K562 (cell line): ENCODE measurements around the gene PRRX1. TPM values are rescaled to one million over a fixed set of nuclear protein-coding genes. Genes with fewer than 3 reads are reported as not detected.

Experiments used
- ATAC-seq: fragments of 200-7000 bp; cut with Tn5 transposase; 3 replicates; pipeline ENCODE4 v1.9.1; 2020; ENCODE audit warnings: moderate library complexity
- BruUV-seq: library from RNA; stranded (reverse); fragments of 400-500 nt; replicated peaks from 2 replicates; lab custom pipeline; 2021; lab: Mats Ljungman, UMichigan
- CTCF ChIA-PET: fragments of 300-600 bp; formaldehyde crosslinking; extraction: SDS; loops from one replicate; lab custom pipeline; 2021; ENCODE audit warnings: low intra/inter-chr PET ratio; lab: Yijun Ruan, JAX
- POLR2A ChIA-PET: fragments of 300-600, 350-650 bp; sonication (Branson Sonifier 250); formaldehyde crosslinking; extraction: SDS; loops from one replicate; lab custom pipeline; 2021; ENCODE audit warnings: antibody characterized with exemption, inconsistent platforms; lab: Yijun Ruan, JAX
- DNase-seq, 4 experiments: peaks; one replicate each; pipeline versions ENCODE4 v3.0.0 to v3.0.0-alpha.2; 2011 to 2018; ENCODE audit warnings: low spot score in 3 of 4, mixed read lengths in 3 of 4; ENCODE audit errors: extremely low read depth in 1 of 4
- FAIRE-seq: peaks from 2 replicates; lab custom pipeline; 2011; peaks lifted over from hg19 to GRCh38; lab: Jason Lieb, UNC
- H2AFZ ChIP-seq: 2 replicates; pipeline ENCODE4 v1.6.0; 2011; ENCODE audit warnings: low read depth, low read length, control low read depth, inconsistent platforms
- H3K27ac ChIP-seq: fragments of 200-600 bp; 3 replicates; pipeline ENCODE4 v1.8.0; 2011; ENCODE audit warnings: low read depth, mild to moderate bottlenecking, control low read depth, inconsistent platforms, low read length, moderate library complexity, mixed read lengths; ENCODE audit errors: extremely low read depth
- H3K27me3 ChIP-seq, 2 experiments: fragments of 300-600 bp in 1 of 2; 2 replicates in 1 of 2; 3 replicates in 1 of 2; pipeline versions ENCODE4 v1.6.0 to v1.8.0; 2011; ENCODE audit warnings: inconsistent platforms in 2 of 2, low read length in 2 of 2, mild to moderate bottlenecking in 1 of 2, mixed read lengths in 1 of 2, moderate library complexity in 1 of 2; ENCODE audit not compliant: control insufficient read depth in 2 of 2, insufficient read depth in 2 of 2
- H3K36me3 ChIP-seq: fragments of 300-600 bp; 3 replicates; pipeline ENCODE4 v1.8.0; 2011; ENCODE audit warnings: mild to moderate bottlenecking, low read length, inconsistent platforms; ENCODE audit not compliant: control insufficient read depth, insufficient read depth
- H3K4me1 ChIP-seq, 2 experiments: fragments of 200-600 bp in 1 of 2; replicated peaks in 1 of 2; 2 replicates in 1 of 2; 3 replicates in 1 of 2; pipeline versions ENCODE4 v1.5.1 to v1.8.0; 2011; ENCODE audit warnings: inconsistent platforms in 2 of 2, low read length in 2 of 2, mild to moderate bottlenecking in 1 of 2, mixed read lengths in 1 of 2, moderate library complexity in 1 of 2; ENCODE audit not compliant: control insufficient read depth in 2 of 2, insufficient read depth in 2 of 2
- H3K4me2 ChIP-seq: 2 replicates; pipeline ENCODE4 v1.6.1; 2011; ENCODE audit warnings: low read length, control low read depth, inconsistent platforms, mixed read lengths; ENCODE audit not compliant: insufficient read depth
- H3K4me3 ChIP-seq: fragments of 200-600 bp; sonication (generic), shearing (Covaris generic); 2 replicates; pipeline ENCODE4 v1.5.1; 2016; ENCODE audit warnings: control low read depth, inconsistent platforms
- H3K79me2 ChIP-seq: fragments of 200-600 bp; 3 replicates; pipeline ENCODE4 v1.8.0; 2011; ENCODE audit warnings: low read length, inconsistent platforms; ENCODE audit not compliant: control insufficient read depth, insufficient read depth
- H3K9ac ChIP-seq, 2 experiments: 2 replicates each; pipeline versions ENCODE4 v1.6.0 to v1.6.1; 2011; ENCODE audit warnings: low read depth in 2 of 2, low read length in 2 of 2, control low read depth in 1 of 2, inconsistent platforms in 1 of 2, mild to moderate bottlenecking in 1 of 2, mixed read lengths in 1 of 2; ENCODE audit not compliant: insufficient read depth in 1 of 2
- H3K9me1 ChIP-seq: one replicate; pipeline ENCODE4 v1.6.0; 2011; ENCODE audit warnings: inconsistent platforms, mild to moderate bottlenecking, low read length, moderate library complexity; ENCODE audit not compliant: control insufficient read depth, insufficient read depth
- H3K9me3 ChIP-seq: replicated peaks from 2 replicates; pipeline ENCODE4 v1.5.1; 2011; ENCODE audit warnings: low read depth, low read length, inconsistent platforms; ENCODE audit not compliant: control insufficient read depth, insufficient read depth
- H4K20me1 ChIP-seq: replicated peaks from 2 replicates; pipeline ENCODE4 v1.6.1; 2011; ENCODE audit warnings: low read length, inconsistent platforms, mixed read lengths; ENCODE audit not compliant: control insufficient read depth, insufficient read depth
- CC2D1A ChIP-seq: fragments of 450-650 bp; IDR thresholded peaks from 2 replicates; pipeline ENCODE4 v1.6.1; 2017; ENCODE audit warnings: mild to moderate bottlenecking
- DEAF1 ChIP-seq: fragments of 450-650 bp; formaldehyde crosslinking; IDR thresholded peaks from 2 replicates; pipeline ENCODE4 v1.4.0; 2020; ENCODE audit warnings: mild to moderate bottlenecking, moderate library complexity
- ETS2 ChIP-seq: IDR thresholded peaks from 2 replicates; pipeline ENCODE4 v1.6.1; 2016; ENCODE audit warnings: borderline replicate concordance, missing genetic modification characterization, mild to moderate bottlenecking, moderate library complexity, missing compliant biosample characterization; ENCODE audit not compliant: poor library complexity, severe bottlenecking
- NFRKB ChIP-seq: fragments of 450-650 bp; IDR thresholded peaks from 2 replicates; pipeline ENCODE4 v1.6.1; 2016; ENCODE audit warnings: low read depth
- PBX2 ChIP-seq, 2 experiments: IDR thresholded peaks in 1 of 2; conservative IDR thresholded peaks in 1 of 2; 2 replicates each; pipeline ENCODE4 v1.6.1; 2016; ENCODE audit warnings: low read depth in 2 of 2, mild to moderate bottlenecking in 1 of 2, missing compliant biosample characterization in 1 of 2, missing genetic modification characterization in 1 of 2, moderate library complexity in 1 of 2
- POLR2AphosphoS2 ChIP-seq: IDR thresholded peaks from 2 replicates; pipeline ENCODE4 v1.6.1; 2012; ENCODE audit warnings: low read length, improper control_type of control experiment
- POLR2AphosphoS5 ChIP-seq: IDR thresholded peaks from 2 replicates; pipeline ENCODE4 v1.6.1; 2011; ENCODE audit warnings: mild to moderate bottlenecking, low read depth, low read length, moderate library complexity; ENCODE audit not compliant: control insufficient read depth, insufficient read depth
- PTTG1 ChIP-seq: fragments of 450-650 bp; IDR thresholded peaks from 2 replicates; pipeline ENCODE4 v1.6.1; 2016; ENCODE audit warnings: low read depth, mild to moderate bottlenecking, missing genetic modification characterization, missing compliant biosample characterization
- SLC30A9 ChIP-seq: fragments of 250-450 bp; sonication (Bioruptor Pico); IDR thresholded peaks from 2 replicates; pipeline ENCODE4 v1.8.0; 2022; ENCODE audit warnings: mild to moderate bottlenecking, moderate library complexity
- SMAD1 ChIP-seq: fragments of 150-350 bp; IDR thresholded peaks from 2 replicates; pipeline ENCODE4 v1.6.1; 2014; ENCODE audit warnings: low read length, low read depth; ENCODE audit not compliant: partially characterized antibody
- TEAD2 ChIP-seq: fragments of 450-650 bp; IDR thresholded peaks from 2 replicates; pipeline ENCODE4 v1.6.1; 2016; ENCODE audit warnings: missing genetic modification characterization, control low read depth, missing compliant biosample characterization
- TGIF2 ChIP-seq: sonication (generic); formaldehyde crosslinking; IDR thresholded peaks from 2 replicates; pipeline ENCODE4 v1.8.1; 2022; ENCODE audit warnings: mild to moderate bottlenecking, missing genetic modification reagents, moderate library complexity
- WGBS: fragments of 100-300 bp; shearing (Covaris generic); methylation state at CpG from one replicate; pipeline ENCODE4 v1.1.6; 2016; ENCODE audit warnings: low coverage, mixed read lengths; ENCODE audit not compliant: insufficient coverage; ENCODE audit errors: missing lambda C conversion rate; 5-methylcytosine and 5-hydroxymethylcytosine counted together
- in situ Hi-C: fragments of 300-500 bp; cut with MboI; formaldehyde crosslinking; loops from 4 replicates; pipeline ENCODE4 v1.15.0; 2018; ENCODE audit warnings: inconsistent platforms, mixed read lengths
- intact Hi-C: fragments of 100-400 bp; cut with micrococcal nuclease; formaldehyde crosslinking; loops from 2 replicates; pipeline ENCODE4 v1.14.2; 2022
- polyA plus RNA-seq, 8 experiments: library from polyadenylated mRNA; depleted of rRNA in 4 of 8; stranded (reverse) in 5 of 8; unstranded in 3 of 8; fragments of >200 nt; fragmentation: Nextera tagmentation in 2 of 8; fragmentation: Illumina TruSeq in 1 of 8; extraction: Ambion mirVana in 2 of 8; extraction: Trizol in 1 of 8; gene quantifications; 2 replicates each; pipeline versions ENCODE4 v1.2.1 to v1.2.3, GENCODE V29; 2011 to 2014; ENCODE audit warnings: inconsistent platforms in 1 of 8, missing spikeins in 1 of 8
- total RNA-seq, 7 experiments: library from RNA; depleted of rRNA in 6 of 7; stranded (reverse); fragments of >200 nt in 6 of 7; fragmentation: Illumina TruSeq in 2 of 7; extraction: Trizol in 2 of 7; gene quantifications; 2 replicates each; pipeline versions ENCODE4 v1.2.1 to v1.2.3, GENCODE V29; 2011 to 2021; ENCODE audit warnings: low replicate concordance in 1 of 7

Gene PRRX1
- total and polyA plus RNA-seq, 9 of the 15 experiments (the other 6 are each of a cell fraction or from before 2014, with no cell fraction given): not detected

- POLR2A ChIA-PET: no interaction called here
- Histone ChIP-seq H3K27me3 (peaks cover 38 to 48% of the 10 kb centered on the region in 2 experiments; a peak in 4 of 5 replicates), H4K20me1 (no peaks in the 10 kb centered on the region)
- TF ChIP-seq PTTG1 (tag): no peak
- no peak for TF ChIP-seq ETS2 (tag)
- TF ChIP-seq POLR2AphosphoS2: no peak
- TF ChIP-seq SLC30A9: no peak
- TF ChIP-seq TEAD2 (tag): no peak
- TF ChIP-seq CC2D1A: no peak
- TF ChIP-seq SMAD1: no peak
- no peak for TF ChIP-seq PBX2 (CRISPR knock-in tag; IDR thresholded peaks at IDR 0.05; ENCODE audit: low read depth)
- no peak for TF ChIP-seq PBX2 (tag; conservative IDR thresholded peaks at IDR 0.05; ENCODE audit: low read depth)
- no peak for TF ChIP-seq NFRKB
- no peak for TF ChIP-seq TGIF2 (CRISPR knock-in tag)
- TF ChIP-seq DEAF1 (CRISPR knock-in tag): no peak
- TF ChIP-seq POLR2AphosphoS5: no peak
Observed at GRCh38 chr1:170668209-170669106, 4.5 kb downstream of the PRRX1 start.

More at GRCh38 chr1:170668209-170669106, 4.5 kb downstream of the PRRX1 start:
- intact Hi-C loops (no loop called here), in situ Hi-C loops (no loop called here)
- CTCF ChIA-PET: no interaction called here
- WGBS: 2% methylated on average over 31 of the region's 33 CpGs
- Histone ChIP-seq H3K79me2 (no peaks in the 10 kb centered on the region), H3K36me3 (no peaks in the 10 kb centered on the region), H3K4me3 (no peak overlapping the region), H3K4me2 (no peak overlapping the region), H3K27ac (no peak overlapping the region), H3K4me1 (peaks cover 0 to 10% of the 10 kb centered on the region in 2 experiments; a peak in 2 of 5 replicates), H2AFZ (no peak overlapping the region), H3K9me1 (no peaks in the 10 kb centered on the region), H3K9me3 (no peaks in the 10 kb centered on the region), H3K9ac (no peak overlapping the region)
- no peak for FAIRE-seq
- no TSS peak for BruUV-seq
- no peak for ATAC-seq
- DNase-seq: no peak
